MM.1S (cell line): ENCODE measurements around the gene RCN2.

ENCODE experiments used
- EZH2 ChIP-seq: fragments of 300-600 bp; sonication (generic); optimal IDR thresholded peaks from 2 replicates; pipeline ENCODE3; 2017; ENCODE audit warnings: low read depth, mild to moderate bottlenecking, antibody characterized with exemption, low read length, mixed read lengths
- EZH2phosphoT487 ChIP-seq: fragments of 300-600 bp; sonication (generic); IDR thresholded peaks from 2 replicates; pipeline ENCODE4 v1.6.1; 2018; ENCODE audit warnings: antibody characterized with exemption, low read length
- TF ChIP-seq, protein P1 (sequence below): fragments of 300-600 bp; sonication (generic); IDR thresholded peaks from 2 replicates; pipeline ENCODE4 v1.5.1; 2016; ENCODE audit warnings: antibody characterized with exemption, low read length, mixed read lengths

DNA sequence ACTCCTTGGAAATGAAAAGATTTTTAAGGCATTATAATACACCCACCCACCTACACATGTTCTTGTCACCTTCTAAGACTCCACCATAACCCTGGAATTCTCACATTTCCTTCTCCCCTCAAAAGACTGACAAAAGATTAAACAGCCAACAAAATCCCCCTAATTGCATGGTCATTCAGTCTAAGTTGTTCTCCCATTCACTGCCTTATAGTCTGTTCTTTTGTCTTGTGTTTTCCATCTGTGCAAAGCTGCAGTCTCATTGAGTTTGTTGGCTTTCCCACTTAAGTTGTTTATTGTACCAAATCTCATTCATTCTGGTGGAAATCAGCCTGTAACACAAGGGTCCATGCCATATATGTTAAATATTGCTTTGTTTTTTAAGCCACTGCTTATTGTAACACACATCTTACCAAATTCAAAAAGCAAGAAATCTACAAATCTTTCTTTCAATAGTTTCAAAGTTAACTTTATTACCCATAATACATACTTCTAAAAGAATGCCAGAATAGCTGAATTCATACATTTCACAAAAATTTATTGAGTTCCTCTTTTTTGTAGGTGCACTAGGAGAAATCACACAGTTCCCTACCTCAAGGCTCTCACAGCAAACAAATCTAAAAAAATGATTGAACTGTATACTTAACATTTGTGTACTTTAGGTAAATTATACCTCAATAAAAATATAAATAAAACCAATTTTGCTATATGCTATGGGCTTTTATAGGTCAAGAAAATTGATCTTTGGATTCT is 2.4 kb upstream of the RCN2 start:
- TF ChIP-seq, protein P1, sequence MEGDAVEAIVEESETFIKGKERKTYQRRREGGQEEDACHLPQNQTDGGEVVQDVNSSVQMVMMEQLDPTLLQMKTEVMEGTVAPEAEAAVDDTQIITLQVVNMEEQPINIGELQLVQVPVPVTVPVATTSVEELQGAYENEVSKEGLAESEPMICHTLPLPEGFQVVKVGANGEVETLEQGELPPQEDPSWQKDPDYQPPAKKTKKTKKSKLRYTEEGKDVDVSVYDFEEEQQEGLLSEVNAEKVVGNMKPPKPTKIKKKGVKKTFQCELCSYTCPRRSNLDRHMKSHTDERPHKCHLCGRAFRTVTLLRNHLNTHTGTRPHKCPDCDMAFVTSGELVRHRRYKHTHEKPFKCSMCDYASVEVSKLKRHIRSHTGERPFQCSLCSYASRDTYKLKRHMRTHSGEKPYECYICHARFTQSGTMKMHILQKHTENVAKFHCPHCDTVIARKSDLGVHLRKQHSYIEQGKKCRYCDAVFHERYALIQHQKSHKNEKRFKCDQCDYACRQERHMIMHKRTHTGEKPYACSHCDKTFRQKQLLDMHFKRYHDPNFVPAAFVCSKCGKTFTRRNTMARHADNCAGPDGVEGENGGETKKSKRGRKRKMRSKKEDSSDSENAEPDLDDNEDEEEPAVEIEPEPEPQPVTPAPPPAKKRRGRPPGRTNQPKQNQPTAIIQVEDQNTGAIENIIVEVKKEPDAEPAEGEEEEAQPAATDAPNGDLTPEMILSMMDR, result no peak
- TF ChIP-seq EZH2phosphoT487 (no peak), EZH2 (no peak)
